Measurements from ENCODE around the gene COL17A1.

DNA sequence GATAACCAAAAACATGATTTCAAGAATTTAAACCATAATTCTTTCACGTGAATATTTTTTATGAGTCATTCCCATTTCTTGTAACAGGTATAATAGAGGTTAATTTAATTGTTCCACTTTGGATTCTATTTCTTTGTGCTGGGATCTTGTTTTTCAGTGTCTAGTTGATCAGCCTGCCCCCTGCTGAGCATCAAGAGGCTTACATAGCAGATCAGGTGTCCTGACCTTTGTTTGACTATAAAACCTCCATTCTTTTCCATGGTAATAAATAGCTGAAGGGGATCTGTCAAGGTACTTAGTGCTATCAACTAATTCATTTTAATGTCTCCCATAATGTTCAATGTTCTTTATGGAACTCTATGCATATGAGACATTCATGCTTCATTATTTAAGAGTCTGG, 4.9 kb downstream of the COL17A1 start:
- TF ChIP-seq EP300 (IDR thresholded peaks at IDR 0.05) = no peak
- TF ChIP-seq, protein P1, sequence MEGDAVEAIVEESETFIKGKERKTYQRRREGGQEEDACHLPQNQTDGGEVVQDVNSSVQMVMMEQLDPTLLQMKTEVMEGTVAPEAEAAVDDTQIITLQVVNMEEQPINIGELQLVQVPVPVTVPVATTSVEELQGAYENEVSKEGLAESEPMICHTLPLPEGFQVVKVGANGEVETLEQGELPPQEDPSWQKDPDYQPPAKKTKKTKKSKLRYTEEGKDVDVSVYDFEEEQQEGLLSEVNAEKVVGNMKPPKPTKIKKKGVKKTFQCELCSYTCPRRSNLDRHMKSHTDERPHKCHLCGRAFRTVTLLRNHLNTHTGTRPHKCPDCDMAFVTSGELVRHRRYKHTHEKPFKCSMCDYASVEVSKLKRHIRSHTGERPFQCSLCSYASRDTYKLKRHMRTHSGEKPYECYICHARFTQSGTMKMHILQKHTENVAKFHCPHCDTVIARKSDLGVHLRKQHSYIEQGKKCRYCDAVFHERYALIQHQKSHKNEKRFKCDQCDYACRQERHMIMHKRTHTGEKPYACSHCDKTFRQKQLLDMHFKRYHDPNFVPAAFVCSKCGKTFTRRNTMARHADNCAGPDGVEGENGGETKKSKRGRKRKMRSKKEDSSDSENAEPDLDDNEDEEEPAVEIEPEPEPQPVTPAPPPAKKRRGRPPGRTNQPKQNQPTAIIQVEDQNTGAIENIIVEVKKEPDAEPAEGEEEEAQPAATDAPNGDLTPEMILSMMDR (IDR thresholded peaks at IDR 0.05) = peak in 1 of 7 experiments; percentile 10
- TF ChIP-seq POLR2A (IDR thresholded peaks at IDR 0.05) = no peak

Data from stomach (tissue), 4 donors.